LoVo (cell line): Measurements from ENCODE around the gene FHOD3.
"Not testable (repeated sequence)": the region's sequence is repeated elsewhere in the genome, so short reads cannot be mapped to it uniquely, and the experiment has no call there.

Experiments
- DNase-seq: peaks from one replicate; pipeline ENCODE4 v3.0.0-alpha.2; 2016; ENCODE audit warnings: low spot score

FHOD3 gene

GRCh38 chr18:36350251-36350651, 52.7 kb downstream of the FHOD3 start:
- DNase-seq = no peak

DNA sequence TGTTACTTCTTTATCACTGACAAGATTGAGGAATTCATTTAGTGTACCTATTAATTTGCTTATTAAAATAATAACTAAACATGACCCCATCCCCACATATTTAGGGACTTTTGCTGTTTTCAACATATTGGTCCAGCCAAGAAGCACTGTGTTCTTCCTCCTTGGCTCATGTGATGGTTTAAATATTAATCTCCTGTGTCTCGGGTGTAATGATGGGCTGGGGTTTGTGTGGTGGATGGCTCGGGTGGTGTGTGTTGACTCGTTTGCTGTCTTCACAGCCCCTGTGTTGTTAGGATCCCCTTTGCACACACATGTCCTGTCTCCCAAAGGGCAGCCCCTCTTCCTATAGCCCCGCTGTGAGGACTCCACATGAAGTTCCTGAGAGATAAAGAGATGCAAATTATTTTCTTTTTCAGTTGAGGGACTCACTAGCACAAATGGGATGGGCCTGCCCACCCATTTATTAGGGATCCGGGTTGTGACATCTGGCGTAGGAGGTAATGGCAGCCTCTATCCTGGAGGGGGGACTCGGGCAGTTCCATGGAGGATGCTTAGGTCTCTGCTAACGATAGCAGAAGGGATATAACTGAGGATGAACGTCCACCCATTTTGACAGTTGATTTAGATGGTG, 53.4 kb downstream of the FHOD3 start:
- no peak for DNase-seq

DNA sequence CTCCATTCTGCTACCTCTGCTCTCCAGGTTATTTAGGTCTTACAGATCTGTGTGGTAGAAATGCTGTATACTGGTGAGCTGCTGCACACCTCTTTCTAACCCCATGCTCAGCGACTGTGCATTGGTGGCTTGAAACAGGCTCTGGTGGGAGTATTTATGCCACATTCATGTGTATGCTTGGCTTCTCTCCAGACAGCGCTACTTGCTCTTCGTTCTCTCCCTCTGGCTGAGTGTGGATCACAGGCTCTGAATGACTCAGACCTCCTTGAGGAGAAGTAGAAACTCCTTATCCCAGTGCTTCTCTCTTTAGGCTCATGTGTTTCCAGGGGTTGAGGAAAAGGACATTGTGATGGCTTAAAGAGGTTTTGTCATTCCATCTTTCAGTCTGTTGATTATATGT, 54.9 kb downstream of the FHOD3 start:
- DNase-seq = no peak

DNA sequence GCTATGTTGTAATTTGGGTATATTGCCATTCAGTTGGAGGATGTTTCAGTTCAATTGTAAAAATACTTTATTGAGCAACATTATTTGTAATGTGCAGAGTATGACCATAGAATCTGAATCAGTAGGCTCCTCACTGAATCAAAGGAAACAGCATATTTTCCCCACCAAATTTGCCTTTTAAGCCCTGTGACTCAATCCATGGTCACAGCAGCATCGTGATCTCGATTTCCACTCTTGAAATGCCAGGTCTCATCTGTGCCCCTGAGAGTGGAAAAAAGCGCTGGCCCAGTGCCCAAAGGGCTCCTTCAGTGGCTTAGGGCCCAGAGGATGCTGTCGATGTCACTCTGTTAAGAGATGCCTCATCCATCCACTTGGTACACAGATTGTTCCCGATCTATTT, 57.5 kb downstream of the FHOD3 start:
- DNase-seq = no peak

GRCh38 chr18:36355511-36355910, 58.0 kb downstream of the FHOD3 start:
- no peak for DNase-seq

DNA sequence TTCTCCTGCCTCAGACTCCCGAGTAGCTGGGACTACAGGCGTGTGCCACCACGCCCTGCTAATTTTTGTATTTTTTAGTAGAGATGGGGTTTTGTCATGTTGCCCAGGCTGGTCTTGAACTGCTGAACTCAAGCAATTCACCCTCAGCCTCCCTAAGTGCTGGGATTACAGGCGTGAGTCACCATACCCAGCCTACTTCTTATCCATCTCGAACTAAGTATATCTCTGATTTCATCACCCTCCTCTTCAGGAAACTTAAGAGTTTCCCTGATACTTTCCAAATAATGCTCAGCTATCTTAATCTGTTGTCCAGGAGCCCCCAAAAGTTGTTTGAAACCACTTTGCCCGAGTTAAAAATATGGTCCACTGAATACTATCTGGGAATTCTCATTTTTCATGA, 59.2 kb downstream of the FHOD3 start:
- DNase-seq = not testable (repeated sequence)

DNA sequence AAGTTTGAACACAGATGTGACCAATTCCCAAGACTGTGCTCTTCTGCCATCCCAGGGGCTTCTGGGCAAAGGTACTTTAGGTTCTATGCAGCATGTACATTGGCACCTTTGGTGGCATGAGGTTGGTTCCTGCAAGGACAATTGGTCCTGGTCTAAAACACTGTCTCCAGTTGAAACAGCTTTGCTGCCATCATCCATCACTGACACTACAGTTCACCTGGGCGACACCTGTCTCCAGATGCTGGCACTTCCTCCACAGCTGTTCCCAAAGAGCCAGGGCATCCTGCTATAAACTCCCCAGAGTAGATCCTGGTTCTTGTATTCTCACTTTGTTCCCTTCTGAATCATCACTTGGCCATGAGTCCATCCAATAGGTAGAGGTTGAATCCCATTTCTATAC, 60.6 kb downstream of the FHOD3 start:
- DNase-seq = no peak

DNA sequence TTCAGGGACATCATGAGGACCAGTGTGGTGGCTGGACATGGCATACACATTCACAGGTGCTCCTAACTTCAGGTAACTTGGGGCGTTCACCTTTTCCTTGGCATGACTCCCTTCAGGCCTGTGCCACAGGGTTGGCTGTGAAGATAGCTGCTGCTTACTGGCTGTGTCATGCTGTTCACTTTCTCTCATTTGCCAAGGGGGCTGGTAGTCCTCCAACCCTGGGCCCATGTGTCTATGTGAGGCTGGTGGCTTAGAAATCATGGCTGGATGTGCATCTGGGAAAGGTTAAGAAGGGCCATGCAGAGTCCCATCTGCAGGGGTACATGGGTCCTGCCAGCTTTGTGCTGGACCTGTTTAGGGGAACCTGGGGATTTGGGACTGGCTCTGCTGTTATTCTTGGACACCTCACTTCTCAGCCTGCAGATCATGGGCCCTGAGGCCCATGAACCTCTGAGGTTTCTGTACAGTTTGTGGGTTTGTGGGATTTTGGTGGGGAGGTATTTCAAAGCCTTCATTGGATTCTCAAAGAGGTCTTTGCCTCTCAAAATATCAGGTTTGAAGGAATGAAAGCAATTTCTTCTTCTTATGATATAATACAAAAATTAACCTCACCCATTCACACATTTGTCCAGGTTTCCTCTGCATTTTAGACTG, 62.9 kb downstream of the FHOD3 start:
- DNase-seq = no peak

- no peak for DNase-seq
Measured at GRCh38 chr18:36364911-36365624, 67.6 kb downstream of the FHOD3 start.

DNA sequence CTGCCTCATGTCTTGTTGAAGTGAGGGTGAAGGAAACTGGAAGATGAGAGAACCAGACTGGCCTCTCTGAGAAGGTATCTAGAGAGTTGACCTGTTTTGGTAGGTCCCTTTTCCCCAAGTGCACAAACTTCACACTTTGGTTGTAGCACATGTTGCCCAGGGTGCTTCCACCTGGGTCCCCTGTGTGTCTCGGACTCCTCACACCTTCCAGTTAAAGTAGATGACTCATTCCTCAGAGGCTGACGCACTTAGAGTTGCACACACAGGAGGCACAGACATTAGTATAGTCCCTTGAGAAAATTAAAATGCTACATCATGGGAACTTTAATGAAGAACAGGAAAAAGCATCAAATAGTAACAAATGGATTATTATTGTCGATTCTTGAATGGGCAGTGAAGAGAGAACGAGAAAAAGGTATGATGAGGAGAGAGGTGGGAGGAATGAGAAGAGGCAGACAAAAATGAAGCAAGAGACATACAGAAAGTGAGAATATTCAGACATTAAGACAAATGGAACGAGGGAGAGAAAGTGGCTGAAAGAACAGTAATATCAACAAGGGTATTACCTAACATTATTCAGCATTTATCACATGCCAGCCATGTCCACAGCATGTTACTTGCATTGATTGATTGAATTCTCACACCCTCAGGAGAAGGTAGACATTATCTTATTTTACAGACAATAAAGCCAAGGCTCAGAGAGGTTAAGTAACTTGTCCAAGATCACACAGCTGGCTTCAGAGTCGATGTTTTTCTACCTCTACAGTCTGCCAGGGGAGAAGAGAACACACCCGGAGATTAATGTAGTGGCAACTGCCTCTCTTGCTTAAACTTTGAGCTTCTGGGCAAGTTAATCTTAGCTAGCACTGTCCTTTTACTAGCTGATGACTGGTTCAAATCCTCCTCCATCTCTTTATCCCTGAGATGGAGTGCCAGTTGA, 68.6 kb downstream of the FHOD3 start:
- DNase-seq = no peak

DNA sequence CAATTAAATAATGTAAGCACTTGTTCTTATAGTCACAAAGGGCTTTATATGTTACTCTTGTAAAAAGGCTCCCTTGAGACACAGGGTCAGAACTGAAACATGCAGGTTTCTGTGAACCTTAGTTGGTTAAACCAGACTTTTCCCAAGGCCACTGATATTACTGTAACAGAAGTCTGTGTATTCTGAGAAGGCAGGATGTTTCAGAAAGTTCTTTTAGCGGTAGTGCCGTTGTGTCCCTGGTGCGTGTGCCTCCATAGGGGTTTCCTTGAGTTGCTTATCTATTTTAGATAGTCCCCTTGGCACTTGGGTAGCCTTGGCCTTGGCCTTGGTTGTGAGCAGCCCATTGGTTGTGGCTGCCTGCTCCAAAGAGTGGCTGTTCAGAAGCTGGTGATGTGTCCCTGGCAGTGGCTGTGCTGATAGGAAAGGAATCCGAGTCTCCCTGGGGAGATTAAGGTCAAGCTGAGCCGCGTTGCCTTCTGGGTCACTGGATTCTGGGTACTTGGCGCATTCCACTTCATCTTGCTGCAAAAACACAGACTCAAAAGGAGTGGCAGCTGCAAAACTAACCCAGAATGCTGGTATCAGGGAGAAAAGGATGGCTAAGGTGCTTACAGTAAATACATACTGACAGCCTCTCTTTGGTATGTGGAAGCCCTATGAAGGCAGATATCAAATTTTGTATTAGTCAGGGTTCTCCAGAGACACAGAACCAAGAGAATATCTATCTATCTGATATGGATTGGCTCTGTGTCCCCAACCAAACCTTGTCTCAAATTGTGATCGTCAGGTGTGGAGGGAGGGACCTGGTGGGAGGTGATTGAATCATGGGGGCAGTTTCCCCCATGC, 69.7 kb downstream of the FHOD3 start:
- DNase-seq = no peak

DNA sequence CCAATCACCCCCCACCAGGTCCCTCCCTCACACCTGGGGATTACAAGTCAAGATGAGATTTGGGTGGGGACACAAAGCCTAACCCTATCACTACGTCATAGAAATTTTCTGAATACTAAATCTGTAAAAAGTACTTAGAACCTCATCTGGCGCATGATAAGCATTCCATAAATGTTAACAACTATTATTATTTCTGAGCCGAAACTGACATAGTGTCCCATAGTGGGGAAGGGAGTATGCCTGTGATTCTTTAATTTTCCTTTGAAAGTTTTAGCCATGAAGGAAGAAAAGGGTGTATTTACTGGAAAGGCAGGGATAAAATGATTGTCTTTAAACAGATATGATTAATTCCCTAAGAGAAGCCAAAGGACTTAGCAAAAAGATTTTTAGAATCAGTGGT, 71.4 kb downstream of the FHOD3 start:
- DNase-seq = no peak

DNA sequence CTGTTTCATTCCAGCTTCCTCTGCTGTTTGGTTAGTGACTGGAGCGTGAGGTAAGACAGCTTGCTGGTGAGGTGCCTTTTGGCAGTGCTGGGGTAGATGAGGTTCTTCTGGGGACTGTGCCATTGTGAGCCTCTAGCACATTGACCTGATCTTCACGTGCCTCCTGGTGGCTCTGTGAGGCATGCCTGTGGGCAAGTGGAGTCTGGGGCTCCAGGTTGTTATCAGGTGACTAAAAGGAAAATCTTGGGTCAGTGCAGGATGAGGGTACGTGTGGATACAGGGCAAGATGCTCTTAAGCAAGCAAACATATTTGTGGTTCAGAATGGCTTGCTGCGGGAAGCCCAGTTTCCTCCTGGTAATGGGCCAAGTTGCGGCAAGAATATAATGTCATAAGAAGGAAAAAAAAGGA, 75.4 kb downstream of the FHOD3 start:
- DNase-seq = no peak

- no peak for DNase-seq
Measured at GRCh38 chr18:36374262-36374661, 76.7 kb downstream of the FHOD3 start.

- no peak for DNase-seq
Measured at GRCh38 chr18:36375118-36375517, 77.6 kb downstream of the FHOD3 start.

- DNase-seq = no peak
Measured at GRCh38 chr18:36376361-36376760, 78.8 kb downstream of the FHOD3 start.

DNA sequence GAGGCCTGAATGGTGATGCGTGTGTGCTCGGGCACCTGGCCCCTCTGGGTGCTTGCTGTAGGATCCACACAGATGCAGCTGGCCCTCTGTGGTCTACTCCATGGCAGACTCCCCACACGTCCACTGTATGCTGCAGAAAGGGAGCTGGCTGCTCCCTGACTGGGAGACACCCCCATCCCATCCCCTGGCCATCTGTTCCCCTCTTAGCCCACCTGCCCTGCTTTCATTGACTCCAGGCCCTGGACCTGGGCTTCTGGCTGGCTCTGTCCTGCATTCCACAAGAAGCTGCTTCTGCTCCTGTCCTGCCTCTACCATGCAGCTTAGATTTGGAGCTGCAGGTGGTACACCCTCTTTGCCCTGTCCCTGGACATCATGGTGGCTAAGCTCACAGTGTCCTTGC, 80.1 kb downstream of the FHOD3 start:
- DNase-seq = no peak

DNA sequence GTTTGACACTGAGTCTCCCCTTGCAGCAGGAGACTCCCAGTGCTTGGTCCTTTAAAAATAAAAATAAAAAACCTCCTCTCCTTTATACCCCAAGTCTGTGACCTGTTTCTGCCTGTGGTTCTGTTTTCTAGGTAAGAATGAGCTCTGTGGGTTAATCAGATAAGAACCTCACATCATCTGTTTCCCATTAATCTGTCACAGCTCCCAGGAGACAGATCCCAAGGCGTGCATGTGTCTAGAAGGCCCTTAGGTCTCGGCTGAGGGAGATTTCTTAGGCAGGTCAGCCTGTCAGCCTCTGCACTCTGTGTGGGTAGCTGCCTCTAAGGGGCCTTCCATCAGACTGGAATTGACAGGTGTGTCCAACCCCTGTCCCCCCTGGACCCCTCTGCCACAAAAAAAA, 80.7 kb downstream of the FHOD3 start:
- no peak for DNase-seq

DNA sequence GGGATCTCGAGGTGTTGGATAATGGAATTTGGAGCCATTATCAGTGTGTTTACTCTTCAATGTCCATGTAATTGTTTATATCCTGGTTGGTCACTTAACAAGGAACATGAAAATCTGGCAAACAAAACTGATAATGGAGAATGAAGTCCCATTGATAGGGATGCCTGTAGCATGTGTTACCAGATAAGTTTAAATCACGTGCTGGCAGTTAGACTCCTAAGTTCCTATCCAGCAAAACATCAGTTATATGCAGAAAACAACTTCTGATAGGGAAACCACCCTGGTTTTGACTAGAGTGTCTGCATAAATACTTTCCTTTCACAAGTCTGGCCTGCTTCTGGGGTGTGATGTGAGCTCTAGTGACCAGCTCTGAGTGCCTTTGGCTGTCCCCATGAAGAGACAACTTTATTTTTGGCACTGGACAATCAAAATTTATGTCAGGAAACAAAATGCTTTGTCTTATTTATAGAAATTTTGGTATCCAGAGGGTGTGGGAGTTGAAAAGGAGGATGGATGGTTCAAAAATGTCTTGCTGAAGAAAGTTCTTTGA, 82.0 kb downstream of the FHOD3 start:
- DNase-seq = no peak

- DNase-seq = no peak
Measured at GRCh38 chr18:36380173-36380827, 82.8 kb downstream of the FHOD3 start.

DNA sequence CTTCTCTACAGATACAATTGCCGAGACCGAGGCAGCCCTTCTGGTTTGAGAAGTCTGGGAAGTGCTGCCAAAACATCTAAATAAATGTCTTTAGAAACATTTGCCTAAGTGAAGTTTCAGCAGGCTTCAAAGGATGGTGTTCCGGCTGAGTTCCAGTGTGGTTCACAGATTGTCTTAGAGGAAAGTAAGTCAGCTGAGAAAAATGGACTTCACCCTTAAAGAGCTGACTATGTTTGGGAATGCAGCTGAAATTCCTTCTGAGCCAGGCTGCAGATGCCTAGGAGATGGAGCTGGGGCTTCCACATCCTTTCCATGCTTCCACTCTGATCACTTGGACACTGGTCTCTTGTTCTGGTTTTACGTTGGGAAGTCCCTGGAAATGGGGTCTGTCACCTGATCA, 83.6 kb downstream of the FHOD3 start:
- no peak for DNase-seq
